Dedifferentiated amniotic fluid mesenchymal stem cell (primary cell): ENCODE measurements around the gene ZNF324.
"Not testable (repeated sequence)": the region's sequence is repeated elsewhere in the genome, so short reads cannot be mapped to it uniquely, and the experiment has no call there.

Source experiments
- DNase-seq: peaks from one replicate; pipeline ENCODE4 v3.0.0-alpha.2; 2016; ENCODE audit errors: extremely low spot score

ZNF324 gene

GRCh38 chr19:58466760-58467589 lies at the start of gene ZNF324:
Gene ZNF324 (plus strand): TSS chr19:58467080. CDS start chr19:58469186, 2,106 bp downstream.
- peak; percentile 96 for DNase-seq

- DNase-seq = no peak
Measured at GRCh38 chr19:58428617-58429016, 38.3 kb upstream of the ZNF324 start.

GRCh38 chr19:58429745-58430144 lies 37.1 kb upstream of the ZNF324 start:
- no peak for DNase-seq

- DNase-seq = no peak
Measured at GRCh38 chr19:58434217-58434616, 32.7 kb upstream of the ZNF324 start.

- peak; percentile 99 for DNase-seq
Measured at GRCh38 chr19:58439576-58440554, 27.0 kb upstream of the ZNF324 start, which contains the start of gene ZNF132. Gene ZNF132 (minus strand): TSS chr19:58440153. CDS start chr19:58439821, 332 bp downstream.

GRCh38 chr19:58440556-58440955 lies 26.3 kb upstream of the ZNF324 start:
- DNase-seq = no peak

GRCh38 chr19:58442986-58443385 lies 23.9 kb upstream of the ZNF324 start:
- DNase-seq = not testable (repeated sequence)

GRCh38 chr19:58448860-58449259 lies 18.0 kb upstream of the ZNF324 start:
- not testable (repeated sequence) for DNase-seq

GRCh38 chr19:58449980-58450379 lies 16.9 kb upstream of the ZNF324 start:
- not testable (repeated sequence) for DNase-seq

- no peak for DNase-seq
Measured at GRCh38 chr19:58450856-58451357, 16.0 kb upstream of the ZNF324 start.

GRCh38 chr19:58451358-58452101 lies 15.3 kb upstream of the ZNF324 start, which contains the start of gene ZNF324B:
Gene ZNF324B (plus strand): TSS chr19:58451622. CDS start chr19:58453702, 2,080 bp downstream.
- DNase-seq = peak; percentile 93

- DNase-seq = no peak
Measured at GRCh38 chr19:58453743-58454142, 13.1 kb upstream of the ZNF324 start.

- DNase-seq = no peak
Measured at GRCh38 chr19:58455306-58455705, 11.6 kb upstream of the ZNF324 start.

GRCh38 chr19:58456111-58456510 lies 10.8 kb upstream of the ZNF324 start:
- DNase-seq = no peak

GRCh38 chr19:58460039-58460438 lies 6.8 kb upstream of the ZNF324 start:
- DNase-seq = no peak

- DNase-seq = no peak
Measured at GRCh38 chr19:58466089-58466759, 656 bp upstream of the ZNF324 start.

GRCh38 chr19:58468216-58468839 lies 1.4 kb downstream of the ZNF324 start:
- DNase-seq = no peak

- no peak for DNase-seq
Measured at GRCh38 chr19:58469241-58470013, 2.5 kb downstream of the ZNF324 start.

GRCh38 chr19:58470837-58471543 lies 4.1 kb downstream of the ZNF324 start:
- not testable (repeated sequence) for DNase-seq
